Motor neuron (in vitro differentiated cells): ENCODE results near the gene APBA2. TPM values are rescaled to one million over a fixed set of nuclear protein-coding genes. Genes with fewer than 3 reads are reported as not detected.

Experiments used
- ATAC-seq, 8 experiments: fragments of 200-7000 bp; cut with Tn5 transposase; replicated peaks in 6 of 8; 2 replicates each; pipeline ENCODE4 v1.8.0; 2021; ENCODE audit warnings: mild to moderate bottlenecking in 8 of 8, moderate library complexity in 8 of 8
- H3K27ac ChIP-seq, 2 donors: fragments of 250-450 bp; sonication (Bioruptor Pico); 2 replicates each; pipeline ENCODE4 v1.9.0; 2021; ENCODE audit warnings: antibody characterized with exemption in 2 of 2, mild to moderate bottlenecking in 2 of 2, moderate library complexity in 1 of 2
- H3K4me1 ChIP-seq, 2 donors: fragments of 250-450 bp; sonication (Bioruptor Pico); replicated peaks in 1 of 2; 2 replicates each; pipeline ENCODE4 v1.6.1; 2021; ENCODE audit warnings: antibody characterized with exemption in 2 of 2, mild to moderate bottlenecking in 2 of 2, moderate library complexity in 1 of 2
- H3K4me3 ChIP-seq, 5 donors: fragments of 250-450 bp; sonication (Bioruptor Pico); 2 replicates each; pipeline ENCODE4 v1.9.0; 2021; ENCODE audit warnings: antibody characterized with exemption in 5 of 5, mild to moderate bottlenecking in 5 of 5, moderate library complexity in 4 of 5
- WGBS, 10 experiments: fragments of 450-650 bp; shearing (Covaris generic); methylation state at CpG; one replicate each; pipeline ENCODE4 v1.0.0; 2022; 5-methylcytosine and 5-hydroxymethylcytosine counted together
- in situ Hi-C, 9 experiments: fragments of 400-800 bp; cut with MboI; loops; one replicate each; pipeline ENCODE4 v1.15.0; 2021; ENCODE audit warnings: low sequenced_read_pairs in 9 of 9, low pct_unique_long_range_greater_than_20kb in 2 of 9; ENCODE audit not compliant: unreplicated experiment in 9 of 9
- total RNA-seq, 8 experiments: library from RNA; unstranded; fragments of 300-600 nt; gene quantifications; 2 replicates each; pipeline versions ENCODE4 v1.2.3 to v1.2.4, GENCODE V29; 2022

APBA2 gene
- total RNA-seq, 8 experiments from 2014 or later = 7.8 to 66.8 (median 40.0) TPM

- H3K4me1 ChIP-seq = peaks cover 13 to 20% of the 10 kb centered on the region in 2 donors
- no peak overlapping the region for H3K4me3 ChIP-seq
- H3K27ac ChIP-seq = no peak overlapping the region
- WGBS, 10 experiments = 0 to 100% (median 96%) methylated on average over 1 to 5 of the region's 10 CpGs; no CpG with 5 or more reads in 7 of the 10 experiments
- in situ Hi-C loops = no loop called here
- no peak for ATAC-seq
These were observed 224.0 kb downstream of the APBA2 start for GRCh38 chr15:29109762-29110161.

GRCh38 chr15:29110176-29110575 lies 224.4 kb downstream of the APBA2 start:
- in situ Hi-C loops = no loop called here
- no peak for ATAC-seq
- 5 to 92% methylated on average over 3 to 4 of the region's 5 CpGs; no CpG with 5 or more reads in 8 of the 10 experiments for WGBS, 10 experiments
- Histone ChIP-seq H3K4me3 (no peak overlapping the region), H3K27ac (no peak overlapping the region), H3K4me1 (peaks cover 17 to 24% of the 10 kb centered on the region in 2 donors)

DNA sequence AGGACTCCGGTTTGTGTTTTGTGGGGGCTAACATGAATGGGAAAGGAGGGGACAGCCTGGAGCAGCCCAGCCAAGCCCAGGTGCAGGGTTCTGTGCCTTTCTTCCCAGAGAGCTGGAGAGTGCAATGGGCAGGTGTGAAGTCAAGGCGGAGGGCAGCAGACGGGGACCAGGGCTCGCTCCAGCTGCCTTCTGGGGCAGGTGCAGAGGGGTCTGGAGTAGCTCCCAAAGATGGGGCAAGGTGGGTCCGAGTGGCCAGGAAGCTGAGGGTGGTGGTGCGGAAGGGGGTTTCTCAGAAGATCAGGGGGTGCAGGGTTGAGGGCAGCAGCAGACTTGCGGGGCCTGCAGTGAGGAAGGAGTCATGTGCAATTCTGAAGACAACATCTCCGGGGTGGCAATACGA lies 225.0 kb downstream of the APBA2 start:
- ATAC-seq = no peak
- H3K27ac ChIP-seq = no peak overlapping the region
- in situ Hi-C loops = no loop called here
- H3K4me3 ChIP-seq = no peak overlapping the region
- H3K4me1 ChIP-seq = peaks cover 23 to 26% of the 10 kb centered on the region in 2 donors
- 60% methylated on average over 1 of the region's 9 CpGs; no CpG with 5 or more reads in 9 of the 10 experiments for WGBS, 10 experiments

- Histone ChIP-seq H3K4me3 (no peak overlapping the region), H3K4me1 (peaks cover 27% of the 10 kb centered on the region in 2 donors), H3K27ac (no peak overlapping the region)
- no peak for ATAC-seq
- 73 to 100% methylated on average over 1 to 3 of the region's 13 CpGs; no CpG with 5 or more reads in 8 of the 10 experiments for WGBS, 10 experiments
- in situ Hi-C loops = no loop called here
These were observed 226.0 kb downstream of the APBA2 start for GRCh38 chr15:29111705-29112281.

DNA sequence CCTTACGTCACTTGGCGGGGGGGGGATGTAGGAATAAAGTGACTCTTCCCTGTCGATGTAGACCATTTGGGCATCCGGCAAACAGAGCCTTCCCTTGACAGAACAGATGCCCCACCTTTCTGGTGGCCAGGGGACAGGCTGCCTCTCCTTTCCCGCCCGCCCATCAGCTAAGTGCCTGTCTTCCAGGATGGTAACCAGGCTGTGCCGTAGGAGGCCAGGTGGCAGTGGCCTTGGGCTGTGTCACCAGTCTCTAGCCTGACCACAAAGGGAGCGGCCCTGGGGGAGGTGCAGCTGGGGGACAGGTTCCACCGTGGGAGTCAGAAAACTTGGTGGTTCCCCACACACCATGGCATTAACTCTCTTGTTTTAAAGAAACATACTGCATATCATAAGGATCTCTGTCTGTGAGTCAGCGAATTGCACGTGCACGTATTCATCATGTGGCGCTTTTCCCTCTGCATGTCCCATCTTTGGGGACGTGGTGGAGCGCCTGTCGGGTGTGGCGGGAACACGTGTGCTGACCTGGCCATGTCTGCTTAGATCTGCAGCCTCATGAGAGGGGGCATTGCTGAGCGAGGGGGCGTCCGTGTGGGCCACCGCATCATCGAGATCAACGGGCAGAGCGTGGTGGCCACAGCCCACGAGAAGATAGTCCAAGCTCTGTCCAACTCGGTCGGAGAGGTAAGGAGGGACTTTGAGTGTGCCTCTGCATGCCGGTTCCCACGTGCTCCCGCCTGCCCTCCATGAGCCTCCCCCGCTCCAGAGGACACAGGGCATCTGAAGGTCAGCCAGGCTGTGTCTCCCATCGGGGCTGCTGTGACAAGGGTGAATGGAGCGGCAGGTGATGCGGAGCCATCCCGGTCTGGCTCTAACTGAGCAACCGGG lies 227.8 kb downstream of the APBA2 start:
- in situ Hi-C loops = no loop called here

DNA sequence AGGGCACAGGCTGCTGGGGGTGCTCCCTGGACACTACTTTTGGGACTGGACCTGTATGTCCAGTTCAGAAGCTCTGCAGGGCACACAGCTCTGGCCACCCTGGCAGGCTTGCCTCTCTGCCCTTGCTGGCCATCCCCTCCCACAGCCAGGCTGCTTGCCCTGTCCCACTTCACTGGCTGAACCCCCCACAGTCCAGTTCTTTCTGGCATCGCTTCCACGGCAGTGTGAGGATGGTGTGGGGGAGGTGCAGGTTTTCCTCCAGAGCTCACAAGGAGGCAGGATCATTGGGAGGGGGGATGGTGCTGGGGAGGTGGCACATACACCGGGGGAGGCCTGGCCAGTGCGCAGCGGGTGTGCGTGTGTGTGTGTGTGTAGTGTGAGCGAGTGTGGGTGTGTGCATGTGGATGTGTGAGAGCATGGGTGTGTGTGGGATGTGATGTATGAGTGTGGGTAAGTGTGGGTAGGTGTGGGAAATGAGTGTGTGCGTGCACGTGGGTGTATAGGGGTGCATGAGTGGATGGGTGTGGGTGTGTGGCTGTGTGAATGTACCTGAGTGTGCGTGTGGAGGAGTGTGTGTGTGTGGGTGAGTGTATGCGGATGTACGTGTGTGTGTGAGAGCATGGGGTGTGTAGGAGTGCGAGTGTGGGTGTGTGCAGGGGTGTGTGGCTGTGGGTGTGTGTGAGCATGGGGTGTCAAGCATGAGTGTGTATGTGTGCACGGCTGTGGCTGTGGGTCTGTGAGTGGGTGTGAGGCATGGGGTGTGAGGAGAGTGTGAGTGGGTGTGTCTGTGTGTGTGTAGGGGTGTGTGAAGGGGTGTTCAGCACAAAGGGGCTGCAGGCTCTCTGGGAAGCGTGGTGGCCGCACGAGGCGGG lies 228.7 kb downstream of the APBA2 start:
- in situ Hi-C loops = no loop called here
- WGBS, 10 experiments = 40 to 100% (median 76%) methylated on average over 1 to 4 of the region's 18 CpGs; no CpG with 5 or more reads in 6 of the 10 experiments
- Histone ChIP-seq H3K4me3 (no peak overlapping the region), H3K4me1 (peaks cover 27% of the 10 kb centered on the region in 2 donors), H3K27ac (peak overlapping the region; percentile 55 to 74)
- ATAC-seq = peak in 6 of 8 experiments; percentile 6 to 72 (median 58)

More for the DNA sequence above, 227.8 kb downstream of the APBA2 start:
- Histone ChIP-seq H3K4me1 (peaks cover 27% of the 10 kb centered on the region in 2 donors), H3K27ac (peak overlapping the region in 1 of 2 donors; percentile 55), H3K4me3 (no peak overlapping the region)
- ATAC-seq = no peak
- 38 to 100% (median 82%) methylated on average over 1 to 7 of the region's 37 CpGs; no CpG with 5 or more reads in 4 of the 10 experiments for WGBS, 10 experiments

DNA sequence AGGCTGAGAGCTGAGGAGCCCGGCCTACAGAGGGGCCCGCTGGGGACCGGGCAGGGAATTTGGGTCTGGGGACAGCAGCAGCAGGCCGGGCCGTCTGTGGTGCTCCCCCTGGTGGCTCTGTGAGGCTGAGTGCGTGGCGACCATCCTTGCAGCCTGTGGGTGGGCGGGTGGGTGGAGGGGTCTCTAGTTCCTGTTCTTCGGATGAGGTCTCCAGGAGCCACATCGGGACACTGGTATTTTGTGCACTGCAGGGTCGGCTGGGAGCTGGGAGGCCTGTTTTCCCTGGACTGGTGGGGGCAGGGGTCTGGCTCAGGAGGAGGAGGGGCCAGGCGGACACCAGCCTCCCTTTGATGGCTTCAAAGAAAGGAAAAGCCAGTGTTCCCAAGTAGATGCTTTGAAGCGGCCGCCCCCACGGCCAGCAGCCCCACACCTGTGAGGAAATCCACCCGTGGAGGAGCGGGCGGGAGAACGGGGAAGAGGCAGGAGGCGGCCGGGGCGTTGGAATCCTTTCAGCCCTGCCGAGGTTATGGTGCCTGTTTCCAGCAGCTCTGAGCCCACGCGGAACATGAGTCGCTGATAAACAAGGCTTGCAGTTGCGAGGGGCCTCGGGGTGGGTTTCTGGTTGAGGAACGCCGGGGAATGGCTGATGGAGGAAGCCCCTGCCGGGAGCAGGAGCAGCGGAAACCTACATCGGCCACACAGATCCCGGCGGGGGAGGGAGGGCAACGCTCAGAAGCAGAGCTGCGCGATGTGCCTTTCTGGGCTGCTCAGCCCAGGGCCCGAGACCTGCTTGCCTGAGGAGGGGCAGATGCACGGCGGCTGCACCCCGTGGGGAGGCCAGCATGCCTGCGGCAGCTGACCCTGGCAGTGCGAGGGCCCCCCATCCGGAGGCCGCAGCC lies 229.6 kb downstream of the APBA2 start:
- in situ Hi-C loops = no loop called here

GRCh38 chr15:29116970-29117700 lies 231.4 kb downstream of the APBA2 start:
- no peak for ATAC-seq
- Histone ChIP-seq H3K27ac (no peak overlapping the region), H3K4me1 (peaks cover 32 to 39% of the 10 kb centered on the region in 2 donors), H3K4me3 (no peak overlapping the region)
- in situ Hi-C loops = no loop called here
- 57 to 100% (median 92%) methylated on average over 1 to 22 of the region's 32 CpGs; no CpG with 5 or more reads in 6 of the 10 experiments for WGBS, 10 experiments

More for the DNA sequence above, 229.6 kb downstream of the APBA2 start:
- Histone ChIP-seq H3K27ac (peak overlapping the region; percentile 74 to 75), H3K4me1 (peaks cover 31 to 34% of the 10 kb centered on the region in 2 donors), H3K4me3 (peak overlapping the region; percentile 6 to 23 (median 10))
- ATAC-seq = peak in 7 of 8 experiments; percentile 32 to 71 (median 60)
- WGBS, 10 experiments = 16 to 50% (median 20%) methylated on average over 4 to 7 of the region's 46 CpGs; no CpG with 5 or more reads in 7 of the 10 experiments

DNA sequence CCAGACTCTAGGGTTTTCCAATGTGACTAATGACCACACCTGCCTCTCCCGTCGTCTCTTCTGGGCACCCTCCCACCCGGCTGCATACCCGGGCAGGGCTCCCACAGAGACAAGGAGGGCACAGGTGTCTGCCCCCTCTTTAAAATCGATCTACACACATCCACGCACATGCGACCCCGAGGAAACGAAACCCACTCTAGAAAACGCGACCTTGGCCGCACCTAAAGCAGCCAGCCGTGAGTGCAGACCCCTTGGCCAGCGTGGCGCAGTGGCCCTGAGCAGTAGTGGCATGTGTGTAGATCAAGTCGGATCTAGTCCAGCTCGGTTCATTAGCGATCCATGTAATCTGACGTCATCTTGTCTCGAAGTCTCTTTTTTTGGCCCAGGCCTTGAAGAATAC lies 232.0 kb downstream of the APBA2 start:
- no peak overlapping the region for H3K27ac ChIP-seq
- H3K4me1 ChIP-seq = peaks cover 39 to 45% of the 10 kb centered on the region in 2 donors
- in situ Hi-C loops = no loop called here
- H3K4me3 ChIP-seq = no peak overlapping the region
- WGBS, 10 experiments = 60 to 100% (median 95%) methylated on average over 2 to 11 of the region's 20 CpGs; no CpG with 5 or more reads in 4 of the 10 experiments
- no peak for ATAC-seq

DNA sequence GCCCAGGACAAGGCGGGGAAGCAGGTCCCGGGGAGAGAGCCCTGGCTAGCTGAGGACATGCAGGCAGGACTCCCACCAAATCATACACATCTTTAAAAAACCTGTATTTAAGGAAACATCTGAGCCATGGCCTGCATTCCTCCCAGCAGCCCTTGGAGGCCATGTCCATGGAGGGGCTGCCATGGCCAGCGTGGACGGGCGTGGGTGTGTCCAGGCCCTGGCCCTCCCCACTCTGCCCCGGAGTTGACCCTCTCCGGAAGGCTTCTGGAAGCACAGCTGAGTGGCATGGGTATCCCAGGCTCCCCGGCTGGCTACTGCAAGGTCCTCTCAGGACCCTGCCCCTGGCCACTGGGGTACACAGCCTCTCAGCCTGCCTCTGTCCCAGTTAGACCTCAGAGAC lies 234.1 kb downstream of the APBA2 start:
- ATAC-seq = peak in 6 of 8 experiments; percentile 6 to 40 (median 22)
- 0 to 87% (median 43%) methylated on average over 1 to 6 of the region's 8 CpGs; no CpG with 5 or more reads in 5 of the 10 experiments for WGBS, 10 experiments
- peak overlapping the region in 1 of 2 donors; percentile 0 for H3K27ac ChIP-seq
- H3K4me3 ChIP-seq = no peak overlapping the region
- in situ Hi-C loops = no loop called here
- peaks cover 26 to 34% of the 10 kb centered on the region in 2 donors for H3K4me1 ChIP-seq

DNA sequence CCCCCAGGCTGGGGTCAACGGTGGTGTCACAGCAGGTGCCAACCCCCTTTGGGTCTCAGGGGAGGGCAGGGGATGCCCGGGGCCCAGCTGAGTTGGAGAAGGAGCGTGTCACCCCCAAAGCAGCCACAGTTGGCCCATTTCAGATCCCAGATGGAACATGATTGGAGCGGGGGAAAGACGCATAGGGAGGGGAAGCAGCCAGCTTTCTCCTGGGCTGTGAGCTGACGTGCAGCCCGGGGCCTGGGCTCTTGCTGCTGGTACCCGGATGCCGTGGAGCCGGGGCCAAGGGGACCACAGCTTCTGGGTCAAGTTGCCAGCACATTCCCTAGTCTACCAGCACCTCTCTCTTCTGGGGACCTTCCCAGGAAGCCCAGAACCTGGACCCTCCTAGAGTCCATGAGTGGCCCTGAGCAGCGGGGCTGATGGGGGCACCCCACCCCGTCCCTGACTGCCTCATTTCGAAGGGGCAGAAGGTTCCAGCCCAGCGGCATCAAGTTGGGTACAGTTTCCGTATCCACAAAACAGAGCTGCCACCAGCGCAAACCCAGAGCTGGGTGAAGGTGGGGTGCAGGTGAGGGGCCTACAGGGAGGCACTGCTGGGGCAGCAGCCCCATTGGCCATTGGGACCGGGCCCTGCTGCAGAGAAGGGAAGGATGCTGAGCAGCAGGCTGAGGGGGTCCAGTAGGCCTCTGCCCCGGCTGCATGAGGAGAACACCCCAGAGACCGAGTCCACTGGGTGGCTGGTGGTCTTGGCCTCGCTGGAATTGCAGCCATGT lies 235.0 kb downstream of the APBA2 start:
- H3K4me1 ChIP-seq = peaks cover 17 to 24% of the 10 kb centered on the region in 2 donors
- in situ Hi-C loops = no loop called here
- no peak overlapping the region for H3K4me3 ChIP-seq
- no peak overlapping the region for H3K27ac ChIP-seq
- ATAC-seq = no peak
- WGBS, 10 experiments = 40 to 92% (median 58%) methylated on average over 1 to 4 of the region's 20 CpGs; no CpG with 5 or more reads in 6 of the 10 experiments
